Activated T-helper 17 cell treated with anti-CD3 and anti-CD28 coated beads, Interleukin-2, amount 50 U/mL, for 72 hours (primary cell): ENCODE data around the gene ADAT2. TPM values are rescaled to one million over a fixed set of nuclear protein-coding genes. Genes with fewer than 3 reads are reported as not detected.
"Not testable (repeated sequence)": the region's sequence is repeated elsewhere in the genome, so short reads cannot be mapped to it uniquely, and the experiment has no call there.

Experiments
- ATAC-seq: fragments of 150-1000 bp; cut with Tn5 transposase; replicated peaks from 2 replicates; pipeline ENCODE4 v1.10.0; 2021; ENCODE audit warnings: mild to moderate bottlenecking, moderate library complexity
- H3K27ac Mint-ChIP-seq: one replicate; pipeline ENCODE4 v1.8.0; 2022; ENCODE audit warnings: mixed read lengths
- H3K27me3 Mint-ChIP-seq: one replicate; pipeline ENCODE4 v1.8.0; 2022; ENCODE audit warnings: mixed read lengths
- H3K36me3 Mint-ChIP-seq: one replicate; pipeline ENCODE4 v1.8.0; 2022; ENCODE audit warnings: low read depth, mild to moderate bottlenecking, mixed read lengths
- H3K4me1 Mint-ChIP-seq: one replicate; pipeline ENCODE4 v1.8.0; 2022; ENCODE audit warnings: mixed read lengths
- H3K4me3 Mint-ChIP-seq: one replicate; pipeline ENCODE4 v1.8.0; 2022; ENCODE audit warnings: mild to moderate bottlenecking, mixed read lengths
- H3K9me3 Mint-ChIP-seq: one replicate; pipeline ENCODE4 v1.8.0; 2022; ENCODE audit warnings: mixed read lengths
- total RNA-seq, 2 donors: library from RNA; stranded (reverse); gene quantifications; one replicate each; pipeline ENCODE4 v1.2.3, GENCODE V29; 2022

The ADAT2 gene
- total RNA-seq, 2 donors from 2014 or later: 20.8 to 32.6 TPM

DNA sequence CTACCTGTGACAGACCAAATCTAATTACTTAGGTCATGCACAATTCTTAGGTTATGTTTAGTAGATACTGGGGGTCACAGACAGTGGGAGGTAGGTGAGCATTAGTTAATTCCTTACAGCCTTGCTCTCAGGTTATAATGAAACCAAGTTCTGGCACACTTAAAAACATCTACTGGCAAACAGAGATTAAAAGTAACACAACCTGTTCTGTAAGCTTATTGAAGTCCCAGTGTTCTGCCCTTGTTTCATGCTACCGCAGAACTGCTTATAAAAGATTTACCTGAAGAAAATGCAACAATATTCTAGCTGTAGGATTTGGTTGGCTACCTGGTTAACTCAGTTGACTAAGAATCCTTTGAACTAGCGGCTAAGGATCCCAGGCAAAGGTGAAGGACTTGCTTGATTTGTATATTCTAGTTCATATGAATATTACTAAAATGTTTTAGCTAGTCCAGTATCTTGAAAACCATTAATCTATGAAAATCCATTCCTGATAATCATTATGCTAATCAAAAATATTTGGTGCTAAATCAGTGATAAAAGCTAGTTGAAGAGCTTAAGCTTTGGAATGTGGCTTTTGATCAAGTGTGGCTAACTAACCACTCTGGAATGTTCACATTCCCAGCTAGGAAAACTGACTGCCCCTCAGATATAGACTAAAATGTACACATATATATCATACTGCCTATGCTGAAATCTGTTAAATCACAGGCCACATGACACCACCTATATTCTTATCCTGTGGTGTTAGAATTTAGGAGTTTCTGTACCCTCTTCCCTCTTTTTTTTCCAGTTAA, 7.3 kb upstream of the ADAT2 start:
- ATAC-seq: no peak

DNA sequence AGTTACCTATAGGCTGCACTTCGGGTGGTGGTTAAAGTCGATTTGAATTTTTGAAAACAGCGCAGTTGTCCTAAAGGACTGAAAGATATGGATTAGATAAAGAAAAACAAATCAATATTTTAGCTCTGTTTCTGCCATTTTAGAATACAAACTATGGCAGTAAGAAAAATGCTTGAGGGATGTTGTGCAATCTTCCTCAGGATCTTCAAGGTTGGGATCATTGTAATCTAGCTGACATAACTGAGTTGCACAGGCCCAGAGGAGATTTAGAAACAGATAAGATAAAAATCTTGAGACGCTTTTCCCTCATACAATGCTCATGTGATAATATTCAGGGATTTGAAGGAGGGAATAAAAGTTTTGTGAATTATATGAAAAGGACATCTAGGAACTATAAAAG, 1.0 kb upstream of the ADAT2 start:
- peaks cover 24% of the 10 kb centered on the region for H3K4me1 Mint-ChIP-seq

More for the DNA sequence above, 7.3 kb upstream of the ADAT2 start:
- Mint-ChIP-seq H3K4me1 (peaks cover 19% of the 10 kb centered on the region), H3K36me3 (peaks cover 55% of the 10 kb centered on the region), H3K27me3 (no peaks in the 10 kb centered on the region), H3K27ac (no peak overlapping the region), H3K9me3 (no peaks in the 10 kb centered on the region), H3K4me3 (no peak overlapping the region)

DNA sequence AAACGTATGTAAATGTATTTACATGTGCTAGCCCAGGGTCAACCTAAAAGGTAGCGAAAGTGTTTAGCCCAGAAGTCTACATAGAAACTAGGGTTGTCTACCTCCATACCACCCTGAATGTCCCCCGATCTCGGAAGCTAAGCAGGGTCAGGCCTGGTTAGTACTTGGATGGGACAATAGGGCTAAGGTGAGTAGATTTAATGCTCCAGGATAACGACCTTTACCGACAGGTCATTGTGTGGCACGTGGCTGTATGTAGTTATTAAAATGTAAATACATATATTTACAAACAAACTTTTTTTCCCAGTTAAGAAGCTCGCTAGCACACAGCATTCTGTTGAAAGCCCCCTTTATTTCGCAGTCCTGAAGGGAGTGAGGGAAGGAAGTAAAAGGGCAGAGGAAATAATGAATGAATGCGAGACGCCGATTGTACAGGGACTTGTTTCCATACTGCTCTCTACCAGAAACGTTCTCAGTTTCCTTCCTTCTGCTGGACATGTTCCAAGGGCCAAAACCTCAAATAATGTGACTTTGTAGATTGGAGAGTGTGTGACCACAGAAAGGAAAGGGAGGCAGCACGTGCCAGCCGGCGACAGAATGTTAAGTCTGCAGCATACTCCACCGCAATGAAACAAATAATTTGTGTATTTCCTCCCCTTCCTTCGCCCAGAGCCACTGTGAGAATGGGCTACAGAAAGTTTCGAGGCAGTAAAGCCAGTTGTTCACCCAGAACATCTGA, 612 bp downstream of the ADAT2 start:
- H3K4me1 Mint-ChIP-seq: peaks cover 20% of the 10 kb centered on the region
- peak overlapping the region; percentile 96 for H3K27ac Mint-ChIP-seq
- peaks cover 46% of the 10 kb centered on the region for H3K36me3 Mint-ChIP-seq
- H3K4me3 Mint-ChIP-seq: peak overlapping the region; percentile 97
- ATAC-seq: peak; percentile 1
- H3K9me3 Mint-ChIP-seq: no peaks in the 10 kb centered on the region
- no peaks in the 10 kb centered on the region for H3K27me3 Mint-ChIP-seq

More for the DNA sequence above, 1.0 kb upstream of the ADAT2 start:
- Mint-ChIP-seq H3K9me3 (no peaks in the 10 kb centered on the region), H3K27me3 (no peaks in the 10 kb centered on the region), H3K4me3 (peak overlapping the region; percentile 97), H3K36me3 (peaks cover 35% of the 10 kb centered on the region), H3K27ac (peak overlapping the region; percentile 96)
- no peak for ATAC-seq

DNA sequence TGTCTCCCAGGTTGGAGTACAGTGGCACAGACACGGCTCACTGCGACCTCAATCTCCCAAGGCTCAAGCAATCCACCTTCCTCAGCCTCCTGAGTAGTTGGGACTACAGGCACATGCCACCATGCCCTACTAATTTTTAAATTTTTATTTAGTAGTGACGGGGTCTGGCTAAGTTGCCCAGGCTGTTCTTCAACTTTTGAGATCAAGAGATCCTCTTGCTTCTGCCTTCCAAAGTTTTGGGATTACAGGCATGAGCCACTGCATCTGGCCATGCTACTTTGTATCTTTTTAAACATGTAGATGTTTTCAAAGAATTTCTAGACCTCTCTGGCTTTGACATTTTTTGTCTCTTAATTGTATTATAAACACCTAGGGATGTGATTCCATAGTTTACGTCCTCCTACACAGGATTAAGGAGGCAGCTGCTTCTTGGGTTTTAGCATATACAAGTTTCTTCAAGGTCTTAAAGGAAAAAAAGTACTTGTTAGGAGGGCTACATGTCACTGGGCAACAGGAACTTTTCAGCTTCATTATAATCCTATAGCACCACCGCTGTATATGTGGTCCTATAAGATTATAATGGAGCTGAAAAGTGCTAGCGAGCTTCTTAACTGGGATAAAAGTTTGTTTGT, 1.3 kb downstream of the ADAT2 start:
- peak overlapping the region; percentile 97 for H3K4me3 Mint-ChIP-seq
- ATAC-seq: no peak
- peak overlapping the region; percentile 96 for H3K27ac Mint-ChIP-seq
- peaks cover 16% of the 10 kb centered on the region for H3K4me1 Mint-ChIP-seq
- H3K36me3 Mint-ChIP-seq: peaks cover 46% of the 10 kb centered on the region
- H3K9me3 Mint-ChIP-seq: no peaks in the 10 kb centered on the region
- no peaks in the 10 kb centered on the region for H3K27me3 Mint-ChIP-seq

DNA sequence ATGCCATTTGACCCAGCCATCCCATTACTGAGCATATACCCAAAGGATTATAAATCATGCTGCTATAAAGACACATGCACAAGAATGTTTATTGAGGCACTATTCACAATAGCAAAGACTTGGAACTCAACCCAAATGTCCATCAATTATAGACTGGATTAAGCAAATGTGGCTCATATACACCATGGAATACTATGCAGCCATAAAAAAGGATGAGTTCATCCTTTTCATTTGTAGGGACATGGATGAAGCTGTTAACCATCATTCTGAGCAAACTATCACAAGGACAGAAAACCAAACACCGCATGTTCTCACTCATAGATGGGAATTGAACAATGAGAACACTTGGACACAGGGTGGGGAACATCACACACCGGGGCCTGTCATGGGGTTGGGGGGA, 2.6 kb downstream of the ADAT2 start:
- H3K27me3 Mint-ChIP-seq, ATAC-seq, H3K9me3 Mint-ChIP-seq, H3K27ac Mint-ChIP-seq: not testable (repeated sequence)
- Mint-ChIP-seq H3K36me3 (peaks cover 48% of the 10 kb centered on the region), H3K4me3 (peak overlapping the region; percentile 45), H3K4me1 (peaks cover 11% of the 10 kb centered on the region)

DNA sequence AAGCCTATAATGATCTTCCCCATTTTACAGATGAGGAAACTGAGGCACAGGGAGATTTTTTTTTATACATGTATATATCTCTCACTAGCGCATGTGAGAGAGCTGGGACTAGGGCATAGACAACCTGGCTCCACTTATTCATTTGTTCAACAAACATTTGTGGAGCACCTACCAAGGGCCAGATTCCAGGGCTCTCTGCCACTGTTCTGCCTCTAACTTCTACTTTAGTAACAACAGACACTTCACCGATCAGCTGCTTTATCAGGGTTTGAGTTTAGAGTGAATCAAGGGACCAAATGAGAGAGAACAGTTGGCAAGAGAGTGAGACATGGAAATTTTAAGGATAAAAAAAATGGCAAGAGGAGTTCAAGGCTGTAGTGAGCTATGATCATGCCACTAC, 7.4 kb downstream of the ADAT2 start:
- no peak overlapping the region for H3K4me3 Mint-ChIP-seq
- H3K27me3 Mint-ChIP-seq: no peaks in the 10 kb centered on the region
- peak overlapping the region; percentile 90 for H3K27ac Mint-ChIP-seq
- no peak for ATAC-seq
- peaks cover 78% of the 10 kb centered on the region for H3K36me3 Mint-ChIP-seq
- H3K9me3 Mint-ChIP-seq: no peaks in the 10 kb centered on the region
- H3K4me1 Mint-ChIP-seq: peaks cover 13% of the 10 kb centered on the region

DNA sequence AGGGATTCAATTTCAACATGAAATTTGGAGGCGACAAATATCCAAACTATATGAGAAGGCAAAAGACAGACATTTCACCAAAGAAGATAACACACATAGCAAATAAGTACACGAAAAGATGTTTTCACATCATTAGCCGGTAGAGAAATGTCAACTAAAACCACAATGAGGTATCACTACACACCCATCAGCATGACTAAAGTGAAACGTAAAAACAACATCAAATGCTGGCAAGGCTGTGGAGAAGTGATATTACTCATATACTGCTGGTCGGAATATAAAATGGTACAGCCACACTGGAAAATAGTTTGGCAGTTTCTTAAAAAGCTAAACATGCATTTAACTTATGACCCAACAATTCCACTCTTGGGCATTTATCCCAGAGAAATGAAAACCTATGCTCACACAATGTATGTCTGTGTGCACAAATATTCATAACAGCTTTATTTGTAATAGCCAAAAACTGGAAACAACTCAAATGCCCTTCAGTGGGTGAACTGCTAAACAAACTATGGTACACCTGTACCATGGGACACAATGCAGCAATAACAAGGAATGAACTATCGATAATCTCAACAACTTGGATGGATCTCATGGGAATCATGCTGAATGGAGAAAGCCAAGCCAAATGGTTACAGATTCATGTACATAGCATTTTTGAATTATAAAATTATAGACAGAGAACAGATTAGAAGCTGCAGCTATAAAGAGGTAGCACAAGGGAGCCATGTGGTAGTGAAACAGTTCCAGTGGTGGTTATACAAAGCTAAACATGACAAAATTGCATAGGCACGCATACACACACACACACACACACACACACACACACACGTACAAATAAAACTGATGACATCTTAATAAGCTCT, 8.6 kb downstream of the ADAT2 start:
- H3K36me3 Mint-ChIP-seq: peaks cover 90% of the 10 kb centered on the region
- H3K4me1 Mint-ChIP-seq: peaks cover 10% of the 10 kb centered on the region
- peak overlapping the region; percentile 90 for H3K27ac Mint-ChIP-seq
- H3K4me3 Mint-ChIP-seq: peak overlapping the region; percentile 72
- ATAC-seq: peak; percentile 99
- H3K9me3 Mint-ChIP-seq: no peaks in the 10 kb centered on the region
- no peaks in the 10 kb centered on the region for H3K27me3 Mint-ChIP-seq

DNA sequence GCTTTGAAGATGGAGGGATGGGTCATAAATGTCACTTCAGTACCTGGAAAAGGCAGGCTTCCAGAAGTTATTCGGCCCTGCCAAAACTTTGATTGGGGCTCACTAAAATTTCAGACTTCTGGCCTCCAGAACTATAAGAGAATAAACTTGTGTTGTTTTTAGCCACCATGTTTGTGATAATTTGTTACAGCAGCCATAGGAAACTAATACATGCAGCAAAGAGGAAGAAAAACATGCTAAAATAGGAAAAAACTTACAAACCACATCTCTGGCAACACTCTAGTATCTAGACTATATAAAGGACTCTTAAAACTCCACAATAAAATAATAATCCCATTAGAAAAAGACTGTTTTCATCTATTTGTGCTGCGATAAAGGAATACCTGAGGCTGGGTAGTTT, 9.5 kb downstream of the ADAT2 start:
- H3K27ac Mint-ChIP-seq: peak overlapping the region; percentile 90
- H3K4me1 Mint-ChIP-seq: peaks cover 6% of the 10 kb centered on the region

DNA sequence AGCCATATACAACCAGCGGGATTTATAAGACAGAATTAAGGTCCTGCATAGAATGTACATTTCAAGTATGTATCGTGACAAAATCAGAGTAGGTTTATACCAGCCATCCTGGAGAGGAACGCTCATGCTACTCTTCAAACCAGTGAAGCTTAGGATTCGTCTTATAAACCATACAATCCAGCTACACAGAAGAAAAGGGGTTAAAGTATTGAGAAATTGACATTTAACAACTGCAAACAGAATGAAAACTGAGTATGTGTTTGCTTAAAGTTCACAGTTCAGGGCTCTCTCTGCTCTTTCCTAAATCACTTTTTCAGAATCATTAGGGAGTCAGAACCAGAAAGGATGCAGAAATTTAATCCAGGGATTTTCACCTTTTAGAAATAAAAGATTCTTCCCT, 17.9 kb downstream of the ADAT2 start:
- H3K27me3 Mint-ChIP-seq: no peaks in the 10 kb centered on the region
- no peaks in the 10 kb centered on the region for H3K9me3 Mint-ChIP-seq
- ATAC-seq: no peak
- H3K4me1 Mint-ChIP-seq: no peaks in the 10 kb centered on the region
- H3K36me3 Mint-ChIP-seq: peaks cover 80% of the 10 kb centered on the region
- no peak overlapping the region for H3K4me3 Mint-ChIP-seq
- no peak overlapping the region for H3K27ac Mint-ChIP-seq

More for the DNA sequence above, 9.5 kb downstream of the ADAT2 start:
- Mint-ChIP-seq H3K9me3 (no peaks in the 10 kb centered on the region), H3K36me3 (peaks cover 92% of the 10 kb centered on the region), H3K4me3 (peak overlapping the region; percentile 72), H3K27me3 (no peaks in the 10 kb centered on the region)
- no peak for ATAC-seq

DNA sequence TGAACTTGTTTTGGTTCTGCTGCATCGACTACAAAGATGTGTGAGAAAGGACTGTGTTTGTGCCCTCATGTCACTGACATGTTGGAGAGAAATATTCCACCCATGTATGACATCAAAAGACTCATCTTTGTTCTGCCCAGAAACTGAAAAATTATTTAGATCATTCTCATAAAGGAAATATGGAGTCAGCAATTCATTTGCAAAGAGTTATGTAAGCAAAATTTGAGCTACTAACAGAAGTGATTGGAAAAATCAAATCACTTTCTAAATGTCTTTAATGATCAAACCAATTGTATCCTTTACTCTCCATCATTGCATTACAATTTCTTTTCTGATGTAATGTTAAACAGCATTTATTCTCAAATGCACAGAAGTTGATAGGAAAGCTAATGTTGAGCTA, 19.3 kb downstream of the ADAT2 start:
- Mint-ChIP-seq H3K27me3 (no peaks in the 10 kb centered on the region), H3K4me1 (no peaks in the 10 kb centered on the region), H3K27ac (peak overlapping the region; percentile 34), H3K9me3 (no peaks in the 10 kb centered on the region), H3K36me3 (peaks cover 77% of the 10 kb centered on the region), H3K4me3 (no peak overlapping the region)
- ATAC-seq: no peak

DNA sequence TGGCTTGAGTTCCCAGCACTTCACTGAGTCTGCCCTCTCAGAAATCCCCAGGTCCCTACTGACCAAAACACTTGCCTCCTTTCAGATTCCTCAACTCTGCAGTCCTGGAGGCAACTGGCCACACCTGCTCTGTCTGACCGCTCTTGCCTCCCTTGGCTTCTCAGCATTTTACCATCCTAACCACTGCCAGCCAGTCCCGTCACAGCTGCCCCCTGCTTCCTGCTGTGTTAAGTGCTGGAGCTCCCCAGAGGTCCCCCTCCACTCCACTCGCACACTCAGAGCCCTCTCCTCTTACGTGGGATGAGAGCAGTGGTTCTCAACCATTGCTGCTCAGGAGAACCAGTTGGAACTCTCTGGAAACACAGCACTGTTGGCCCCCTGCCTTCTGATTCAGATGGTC, 20.5 kb downstream of the ADAT2 start:
- Mint-ChIP-seq H3K9me3 (no peaks in the 10 kb centered on the region), H3K27me3 (no peaks in the 10 kb centered on the region), H3K4me1 (no peaks in the 10 kb centered on the region), H3K36me3 (peaks cover 68% of the 10 kb centered on the region), H3K4me3 (no peak overlapping the region), H3K27ac (no peak overlapping the region)
- no peak for ATAC-seq

DNA sequence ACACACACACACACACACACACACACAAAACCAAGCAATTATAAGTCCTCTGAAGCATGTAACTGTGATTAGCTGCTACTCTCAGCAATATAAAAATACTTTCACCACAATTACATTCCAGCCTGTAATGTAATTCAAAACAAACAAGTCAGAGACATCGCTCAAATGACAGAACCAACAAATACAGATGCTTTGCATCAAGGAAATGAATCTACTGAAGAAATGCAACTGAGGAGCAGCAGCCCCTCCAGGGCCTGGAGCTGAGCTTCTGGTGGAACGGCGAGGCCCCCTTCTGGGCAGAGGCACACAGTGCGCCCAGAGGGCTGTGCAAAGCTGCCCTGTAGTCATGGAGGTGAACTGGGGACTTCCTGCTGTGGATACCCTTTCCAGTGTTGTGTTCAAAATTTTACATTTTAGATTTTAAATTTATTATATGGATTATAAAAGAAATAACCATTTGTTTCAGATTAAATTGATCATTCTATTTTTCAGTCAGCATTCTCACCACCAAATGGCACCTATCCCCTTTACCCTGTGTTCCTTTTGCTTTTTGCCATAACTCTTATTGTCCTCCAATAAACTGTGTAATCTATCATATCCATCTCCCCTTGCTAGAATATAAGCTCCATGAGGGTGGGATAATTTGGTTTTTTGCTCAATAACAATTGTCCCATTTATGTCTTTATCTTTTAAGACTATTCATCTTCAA, 23.2 kb downstream of the ADAT2 start:
- peak; percentile 93 for ATAC-seq
- no peaks in the 10 kb centered on the region for H3K27me3 Mint-ChIP-seq
- no peak overlapping the region for H3K4me3 Mint-ChIP-seq
- H3K27ac Mint-ChIP-seq: no peak overlapping the region
- H3K4me1 Mint-ChIP-seq: no peaks in the 10 kb centered on the region
- peaks cover 47% of the 10 kb centered on the region for H3K36me3 Mint-ChIP-seq
- H3K9me3 Mint-ChIP-seq: no peaks in the 10 kb centered on the region

DNA sequence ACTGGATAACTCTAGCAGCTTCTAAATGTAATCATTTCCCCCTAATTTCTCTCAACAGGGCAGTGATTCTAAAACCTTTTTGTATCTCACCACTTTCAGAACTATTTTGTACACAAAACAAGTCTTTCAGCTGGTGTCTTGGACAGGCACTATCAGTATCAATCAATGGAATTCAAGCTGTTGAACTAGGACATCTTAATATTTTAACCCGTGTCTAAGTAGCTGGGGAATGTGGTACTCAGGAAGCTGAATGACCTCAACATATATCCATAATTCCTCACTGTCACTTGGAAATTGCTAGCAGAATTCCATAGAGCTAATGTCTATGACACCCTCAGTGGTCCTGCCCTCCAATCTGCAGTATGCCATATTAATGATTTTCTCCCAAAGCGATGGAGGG, 24.5 kb downstream of the ADAT2 start:
- no peaks in the 10 kb centered on the region for H3K9me3 Mint-ChIP-seq
- H3K27me3 Mint-ChIP-seq: no peaks in the 10 kb centered on the region
- peaks cover 34% of the 10 kb centered on the region for H3K36me3 Mint-ChIP-seq
- ATAC-seq: no peak
- no peak overlapping the region for H3K27ac Mint-ChIP-seq
- no peak overlapping the region for H3K4me3 Mint-ChIP-seq
- H3K4me1 Mint-ChIP-seq: no peaks in the 10 kb centered on the region
